ENCODE data around the gene SLC30A2. TPM values are rescaled to one million over a fixed set of nuclear protein-coding genes. Genes with fewer than 3 reads are reported as not detected.

SLC30A2 gene
- total and polyA plus RNA-seq, 2 of the 13 experiments (the other 11 are each of a cell fraction or from before 2014, with no cell fraction given): not detected

DNA sequence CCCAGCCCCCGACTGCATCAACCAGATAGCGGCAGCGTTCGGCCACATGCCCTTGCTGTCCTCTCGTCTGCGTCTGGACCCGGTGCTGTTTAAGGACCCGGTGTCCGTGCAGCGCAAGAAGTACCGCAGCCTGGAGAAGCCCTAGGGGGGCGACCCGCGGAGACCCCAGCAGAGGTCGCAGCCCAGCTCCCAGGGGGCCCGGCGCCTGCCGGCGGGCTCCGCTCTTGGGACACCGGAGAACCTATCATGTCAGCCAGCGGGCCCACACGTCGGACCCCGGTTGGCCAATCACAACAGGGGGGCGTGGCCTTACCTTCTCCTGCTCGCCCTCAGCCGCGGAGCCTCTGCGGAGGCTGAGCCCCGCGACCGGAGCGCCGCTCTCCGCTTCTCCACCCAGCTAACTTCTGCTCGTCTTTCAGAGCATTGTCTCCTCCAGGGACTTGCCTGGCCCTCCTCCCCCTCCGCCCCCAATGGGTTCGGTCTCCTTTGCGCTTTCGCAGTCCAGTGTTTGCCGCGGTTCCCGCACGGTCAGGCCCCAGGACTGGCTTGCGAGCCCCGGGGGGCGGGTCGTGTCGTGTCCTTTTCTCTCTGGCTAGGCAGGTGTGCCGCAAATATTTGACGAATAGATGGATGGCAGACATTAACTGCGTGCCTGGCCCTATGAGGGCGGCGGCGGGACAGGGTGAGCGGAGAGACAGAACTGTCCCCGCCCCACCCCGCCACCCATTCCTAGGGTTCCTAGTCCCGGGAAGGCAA is 10.5 kb downstream of the SLC30A2 start (continued):
- TF ChIP-seq PCBP2 (optimal IDR thresholded peaks at IDR 0.05; ENCODE audit: low read depth, low read length, poor library complexity, severe bottlenecking) (no peak), ZNF205 (CRISPR knock-in tag; IDR thresholded peaks at IDR 0.05) (0 out of 2 replicates have a peak, but pooled peaks have one; percentile 11), ZSCAN20 (CRISPR knock-in tag; IDR thresholded peaks at IDR 0.05; ENCODE audit: borderline replicate concordance) (peak; percentile 70), ZNF597 (CRISPR knock-in tag; IDR thresholded peaks at IDR 0.05) (no peak), ZNF850 (CRISPR knock-in tag; conservative IDR thresholded peaks at IDR 0.05) (no peak), ZHX2 (IDR thresholded peaks at IDR 0.05; ENCODE audit: low read depth) (no peak), ZHX2 (CRISPR knock-in tag; IDR thresholded peaks at IDR 0.05; ENCODE audit: borderline replicate concordance) (no peak), HNF4A (CRISPR knock-in tag; IDR thresholded peaks at IDR 0.05) (no peak), ZNF614 (CRISPR knock-in tag; IDR thresholded peaks at IDR 0.05; ENCODE audit: borderline replicate concordance) (no peak), ZIK1 (CRISPR knock-in tag; IDR thresholded peaks at IDR 0.05; ENCODE audit: borderline replicate concordance, low read depth) (0 out of 2 replicates have a peak, but pooled peaks have one; percentile 0), PAXIP1 (CRISPR knock-in tag; conservative IDR thresholded peaks at IDR 0.05) (no peak), U2AF2 (IDR thresholded peaks at IDR 0.05; ENCODE audit: low read depth, low read length) (no peak), REL (CRISPR knock-in tag; conservative IDR thresholded peaks at IDR 0.05) (no peak), MTF1 (CRISPR knock-in tag; IDR thresholded peaks at IDR 0.05) (no peak), MED8 (CRISPR knock-in tag; IDR thresholded peaks at IDR 0.05; ENCODE audit: insufficient replicate concordance) (no peak), SMARCC2 (IDR thresholded peaks at IDR 0.05) (no peak), ZNF773 (CRISPR knock-in tag; IDR thresholded peaks at IDR 0.05; ENCODE audit: borderline replicate concordance) (no peak)
- TF ChIP-seq, protein P1, sequence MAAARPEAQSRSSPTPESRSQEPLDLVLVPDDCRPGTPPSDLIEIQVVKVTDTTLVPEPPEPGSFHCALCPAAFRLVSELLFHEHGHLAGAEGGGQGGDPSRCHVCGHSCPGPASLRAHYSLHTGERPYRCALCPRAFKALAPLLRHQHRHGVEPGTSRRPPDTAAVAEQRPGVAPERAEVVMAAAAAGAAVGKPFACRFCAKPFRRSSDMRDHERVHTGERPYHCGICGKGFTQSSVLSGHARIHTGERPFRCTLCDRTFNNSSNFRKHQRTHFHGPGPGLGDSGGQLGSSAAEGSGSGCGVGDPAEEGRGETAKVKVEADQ (CRISPR knock-in tag; IDR thresholded peaks at IDR 0.05; ENCODE audit: borderline replicate concordance): 0 out of 2 replicates have a peak, but pooled peaks have one; percentile 8
